OCI-LY1 (cell line): Measurements from ENCODE around the gene RPL22.

Experiments
- H2AFZ ChIP-seq: fragments of 200-600 bp; sonication (generic), shearing (Covaris generic); 2 replicates; pipeline ENCODE4 v1.6.0; 2014; ENCODE audit warnings: antibody characterized with exemption, mild to moderate bottlenecking, low read length
- H3F3A ChIP-seq: fragments of 200-600 bp; sonication (generic), shearing (Covaris generic); 2 replicates; pipeline ENCODE4 v1.6.0; 2014; ENCODE audit warnings: mild to moderate bottlenecking, antibody characterized with exemption, low read length, moderate library complexity; ENCODE audit not compliant: insufficient read depth
- H3K27ac ChIP-seq: fragments of 200-600 bp; sonication (generic); 2 replicates; pipeline ENCODE4 v1.5.1; 2014; ENCODE audit warnings: low read length, mixed run types, mild to moderate bottlenecking, low read depth; ENCODE audit not compliant: poor library complexity, severe bottlenecking
- H3K27me3 ChIP-seq: fragments of 200-600 bp; sonication (generic); 2 replicates; pipeline ENCODE4 v1.6.0; 2014; ENCODE audit warnings: antibody characterized with exemption, mild to moderate bottlenecking, low read length, moderate library complexity; ENCODE audit not compliant: insufficient read depth
- H3K36me3 ChIP-seq: fragments of 200-600 bp; sonication (generic); 2 replicates; pipeline ENCODE4 v1.6.1; 2014; ENCODE audit warnings: mild to moderate bottlenecking, antibody characterized with exemption, low read length, moderate library complexity, mixed read lengths; ENCODE audit not compliant: insufficient read depth
- H3K4me1 ChIP-seq: fragments of 200-600 bp; sonication (generic); 2 replicates; pipeline ENCODE4 v1.5.1; 2014; ENCODE audit warnings: mild to moderate bottlenecking, low read length, moderate library complexity; ENCODE audit not compliant: insufficient read depth, severe bottlenecking
- H3K4me2 ChIP-seq: fragments of 200-600 bp; sonication (generic), shearing (Covaris generic); 2 replicates; pipeline ENCODE4 v1.6.1; 2014; ENCODE audit warnings: low read length
- H3K4me3 ChIP-seq: fragments of 200-600 bp; sonication (generic); 2 replicates; pipeline ENCODE4 v1.5.1; 2014; ENCODE audit warnings: low read length, low read depth, mild to moderate bottlenecking, mixed read lengths; ENCODE audit not compliant: poor library complexity, severe bottlenecking
- H3K79me2 ChIP-seq: fragments of 200-600 bp; shearing (Covaris generic); 2 replicates; pipeline ENCODE4 v1.6.1; 2016; ENCODE audit warnings: mixed run types, low read length, mixed read lengths; ENCODE audit not compliant: insufficient read depth
- H3K9ac ChIP-seq: fragments of 200-600 bp; sonication (generic), shearing (Covaris generic); 2 replicates; pipeline ENCODE4 v1.6.1; 2014; ENCODE audit warnings: mild to moderate bottlenecking, low read length, mixed read lengths
- H3K9me2 ChIP-seq: fragments of 200-600 bp; sonication (generic), shearing (Covaris generic); 2 replicates; pipeline ENCODE4 v1.6.1; 2014; ENCODE audit warnings: low read depth, mild to moderate bottlenecking, low read length, mixed read lengths
- H3K9me3 ChIP-seq: fragments of 200-600 bp; shearing (Covaris generic); 2 replicates; pipeline ENCODE4 v1.6.1; 2014; ENCODE audit warnings: low read length, mixed read lengths
- H4K20me1 ChIP-seq: fragments of 200-600 bp; sonication (generic), shearing (Covaris generic); 2 replicates; pipeline ENCODE4 v1.6.0; 2016; ENCODE audit warnings: mild to moderate bottlenecking, low read length; ENCODE audit not compliant: insufficient read depth
- EZH2 ChIP-seq: fragments of 200-600 bp; sonication (generic), shearing (Covaris generic); IDR thresholded peaks from 2 replicates; pipeline ENCODE4 v1.8.0; 2017; ENCODE audit warnings: borderline replicate concordance, mixed run types, mild to moderate bottlenecking, antibody characterized with exemption, low read length, moderate library complexity, mixed read lengths
- TF ChIP-seq, protein P1 (sequence below): fragments of 200-600 bp; sonication (generic), shearing (Covaris generic); IDR thresholded peaks from 2 replicates; pipeline ENCODE4 v1.5.1; 2017; ENCODE audit warnings: mild to moderate bottlenecking, antibody characterized with exemption, low read length, moderate library complexity, mixed read lengths

RPL22 gene

GRCh38 chr1:6144647-6145395, 54.6 kb downstream of the RPL22 start:
- H4K20me1 ChIP-seq: no peaks in the 10 kb centered on the region
- no peaks in the 10 kb centered on the region for H3K9me3 ChIP-seq

DNA sequence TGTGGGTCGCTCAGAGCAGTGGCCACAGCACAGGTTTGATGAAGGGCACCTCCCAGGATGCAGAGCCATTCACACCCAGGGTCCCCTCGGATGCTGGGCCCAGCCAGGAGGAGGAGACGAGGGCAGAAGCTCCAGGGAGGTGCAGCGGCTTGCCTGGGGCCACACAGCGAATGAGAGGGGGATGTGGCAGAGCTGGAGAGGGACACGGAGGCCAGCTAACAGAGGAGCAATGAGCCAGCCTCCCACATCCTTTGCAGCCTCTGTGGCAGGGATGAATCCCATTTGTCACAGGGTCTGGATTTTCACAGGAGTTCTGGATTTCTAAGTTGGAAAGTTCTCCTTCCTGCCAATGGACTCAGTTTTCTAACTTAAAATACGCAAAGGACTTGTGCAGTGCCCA, 55.2 kb downstream of the RPL22 start:
- Histone ChIP-seq H4K20me1 (no peaks in the 10 kb centered on the region), H3K9me3 (no peaks in the 10 kb centered on the region), H3K4me2 (no peak overlapping the region), H3K4me3 (no peak overlapping the region), H3K27me3 (no peaks in the 10 kb centered on the region), H3F3A (no peaks in the 10 kb centered on the region), H2AFZ (no peak overlapping the region), H3K9ac (no peak overlapping the region), H3K9me2 (no peaks in the 10 kb centered on the region), H3K36me3 (no peaks in the 10 kb centered on the region), H3K79me2 (no peaks in the 10 kb centered on the region), H3K27ac (no peak overlapping the region), H3K4me1 (no peaks in the 10 kb centered on the region)
- TF ChIP-seq EZH2: no peak
- TF ChIP-seq, protein P1, sequence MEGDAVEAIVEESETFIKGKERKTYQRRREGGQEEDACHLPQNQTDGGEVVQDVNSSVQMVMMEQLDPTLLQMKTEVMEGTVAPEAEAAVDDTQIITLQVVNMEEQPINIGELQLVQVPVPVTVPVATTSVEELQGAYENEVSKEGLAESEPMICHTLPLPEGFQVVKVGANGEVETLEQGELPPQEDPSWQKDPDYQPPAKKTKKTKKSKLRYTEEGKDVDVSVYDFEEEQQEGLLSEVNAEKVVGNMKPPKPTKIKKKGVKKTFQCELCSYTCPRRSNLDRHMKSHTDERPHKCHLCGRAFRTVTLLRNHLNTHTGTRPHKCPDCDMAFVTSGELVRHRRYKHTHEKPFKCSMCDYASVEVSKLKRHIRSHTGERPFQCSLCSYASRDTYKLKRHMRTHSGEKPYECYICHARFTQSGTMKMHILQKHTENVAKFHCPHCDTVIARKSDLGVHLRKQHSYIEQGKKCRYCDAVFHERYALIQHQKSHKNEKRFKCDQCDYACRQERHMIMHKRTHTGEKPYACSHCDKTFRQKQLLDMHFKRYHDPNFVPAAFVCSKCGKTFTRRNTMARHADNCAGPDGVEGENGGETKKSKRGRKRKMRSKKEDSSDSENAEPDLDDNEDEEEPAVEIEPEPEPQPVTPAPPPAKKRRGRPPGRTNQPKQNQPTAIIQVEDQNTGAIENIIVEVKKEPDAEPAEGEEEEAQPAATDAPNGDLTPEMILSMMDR: no peak

More at GRCh38 chr1:6144647-6145395, 54.6 kb downstream of the RPL22 start:
- H3K9me2 ChIP-seq: no peaks in the 10 kb centered on the region
- H3K4me2 ChIP-seq: no peak overlapping the region
- no peaks in the 10 kb centered on the region for H3K4me1 ChIP-seq
- no peaks in the 10 kb centered on the region for H3K36me3 ChIP-seq
- H3K79me2 ChIP-seq: no peaks in the 10 kb centered on the region
- H3F3A ChIP-seq: no peaks in the 10 kb centered on the region
- H3K9ac ChIP-seq: no peak overlapping the region
- H3K4me3 ChIP-seq: no peak overlapping the region
- H2AFZ ChIP-seq: no peak overlapping the region
- H3K27me3 ChIP-seq: no peaks in the 10 kb centered on the region
- H3K27ac ChIP-seq: no peak overlapping the region
- no peak for TF ChIP-seq EZH2
- TF ChIP-seq, protein P1: no peak

DNA sequence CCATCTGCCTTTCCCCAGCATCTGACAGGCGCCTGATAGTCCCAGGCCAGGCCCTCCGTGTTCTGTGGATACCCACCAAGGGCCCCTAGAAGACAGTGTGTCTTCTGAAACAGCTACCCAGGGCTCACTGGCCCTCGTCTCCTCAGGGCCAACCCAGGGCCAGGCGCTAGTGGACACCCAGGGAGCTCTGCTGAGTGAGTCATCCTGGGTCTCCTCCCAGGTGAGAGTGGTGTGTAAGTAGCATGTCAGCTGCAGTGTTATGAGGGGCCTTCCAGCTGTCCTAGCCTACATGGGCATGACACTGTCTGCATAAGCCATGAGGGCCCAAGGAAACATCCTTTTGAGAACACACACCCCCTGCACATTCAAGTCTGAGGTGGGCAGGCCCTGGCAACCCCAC, 56.0 kb downstream of the RPL22 start:
- no peaks in the 10 kb centered on the region for H3K9me2 ChIP-seq
- no peak overlapping the region for H3K4me3 ChIP-seq
- no peaks in the 10 kb centered on the region for H4K20me1 ChIP-seq
- no peaks in the 10 kb centered on the region for H3K36me3 ChIP-seq
- H2AFZ ChIP-seq: no peak overlapping the region
- H3K79me2 ChIP-seq: no peaks in the 10 kb centered on the region
- no peaks in the 10 kb centered on the region for H3K27me3 ChIP-seq
- H3K4me1 ChIP-seq: no peaks in the 10 kb centered on the region
- H3K4me2 ChIP-seq: no peak overlapping the region
- no peaks in the 10 kb centered on the region for H3K9me3 ChIP-seq
- H3K27ac ChIP-seq: no peak overlapping the region
- no peaks in the 10 kb centered on the region for H3F3A ChIP-seq
- TF ChIP-seq EZH2: no peak
- TF ChIP-seq, protein P1: no peak
- H3K9ac ChIP-seq: no peak overlapping the region
